K562 (cell line): Measurements from ENCODE around the gene TP53I13. TPM values are rescaled to one million over a fixed set of nuclear protein-coding genes. Genes with fewer than 3 reads are reported as not detected.

Experiments used
- BACH1 ChIP-seq: fragments of 200-800 bp; sonication (Bioruptor generic); IDR thresholded peaks from 2 replicates; pipeline ENCODE4 v1.6.1; 2016; ENCODE audit warnings: missing genetic modification characterization, missing compliant biosample characterization
- BCLAF1 ChIP-seq, 2 experiments: fragments of 450-650 bp in 1 of 2; IDR thresholded peaks; 2 replicates each; pipeline ENCODE4 v1.6.1; 2011 to 2017; ENCODE audit warnings: low read depth in 2 of 2, antibody characterized with exemption in 1 of 2, borderline replicate concordance in 1 of 2, low read length in 1 of 2, mild to moderate bottlenecking in 1 of 2, mixed read lengths in 1 of 2; ENCODE audit not compliant: control insufficient read depth in 1 of 2
- CBX3 ChIP-seq, 2 experiments: IDR thresholded peaks; 1 replicate in 1 of 2; 2 replicates in 1 of 2; pipeline ENCODE4 v1.6.1; 2012; ENCODE audit warnings: inconsistent platforms in 2 of 2, low read length in 2 of 2, borderline replicate concordance in 1 of 2, control low read depth in 1 of 2
- HOMEZ ChIP-seq: fragments of 250-450 bp; sonication (Bioruptor Pico); IDR thresholded peaks from 2 replicates; pipeline ENCODE4 v1.4.0; 2020; ENCODE audit warnings: mild to moderate bottlenecking, moderate library complexity
- PATZ1 ChIP-seq: fragments of 250-450 bp; sonication (Bioruptor Pico); IDR thresholded peaks from 2 replicates; pipeline ENCODE4 v1.5.0; 2020; ENCODE audit warnings: mild to moderate bottlenecking, borderline replicate concordance
- PYGO2 ChIP-seq: fragments of 450-650 bp; IDR thresholded peaks from 2 replicates; pipeline ENCODE4 v1.6.1; 2016; ENCODE audit warnings: mild to moderate bottlenecking, missing genetic modification characterization, moderate library complexity, missing compliant biosample characterization
- RBFOX2 ChIP-seq: fragments of 200-400 bp; formaldehyde crosslinking; IDR thresholded peaks from 2 replicates; pipeline ENCODE4 v1.6.1; 2017; ENCODE audit warnings: low read depth, mild to moderate bottlenecking, low read length, moderate library complexity
- RCOR1 ChIP-seq, 2 experiments: IDR thresholded peaks; 2 replicates each; pipeline ENCODE4 v1.6.1; 2012; ENCODE audit warnings: low read depth in 2 of 2, low read length in 2 of 2, borderline replicate concordance in 1 of 2, improper control_type of control experiment in 1 of 2
- TEAD4 ChIP-seq, 2 experiments: sonication (generic) in 1 of 2; formaldehyde crosslinking in 1 of 2; IDR thresholded peaks; 2 replicates each; pipeline versions ENCODE4 v1.6.1 to v1.8.0; 2012 to 2022; ENCODE audit warnings: borderline replicate concordance in 1 of 2, inconsistent platforms in 1 of 2, low read length in 1 of 2, mild to moderate bottlenecking in 1 of 2, missing genetic modification reagents in 1 of 2
- TRIM24 ChIP-seq, 2 experiments: fragments of 450-650 bp; IDR thresholded peaks; 2 replicates each; pipeline ENCODE4 v1.6.1; 2016
- XRCC3 ChIP-seq: fragments of 450-650 bp; IDR thresholded peaks from 2 replicates; pipeline ENCODE4 v1.6.1; 2017; ENCODE audit warnings: mild to moderate bottlenecking, moderate library complexity
- ZNF212 ChIP-seq: fragments of 450-650 bp; formaldehyde crosslinking; IDR thresholded peaks from 2 replicates; pipeline ENCODE4 v1.4.0; 2020; ENCODE audit warnings: mild to moderate bottlenecking
- ZNF311 ChIP-seq: fragments of 250-450 bp; sonication (Bioruptor Pico); IDR thresholded peaks from 2 replicates; pipeline ENCODE4 v1.4.0; 2020; ENCODE audit warnings: mild to moderate bottlenecking, moderate library complexity
- ZNF699 ChIP-seq: fragments of 250-450 bp; sonication (Bioruptor Pico); IDR thresholded peaks from 2 replicates; pipeline ENCODE4 v1.8.0; 2021; ENCODE audit warnings: mild to moderate bottlenecking, moderate library complexity; ENCODE audit not compliant: insufficient replicate concordance
- polyA plus RNA-seq, 8 experiments: library from polyadenylated mRNA; depleted of rRNA in 4 of 8; stranded (reverse) in 5 of 8; unstranded in 3 of 8; fragments of >200 nt; fragmentation: Nextera tagmentation in 2 of 8; fragmentation: Illumina TruSeq in 1 of 8; extraction: Ambion mirVana in 2 of 8; extraction: Trizol in 1 of 8; gene quantifications; 2 replicates each; pipeline versions ENCODE4 v1.2.1 to v1.2.3, GENCODE V29; 2011 to 2014; ENCODE audit warnings: inconsistent platforms in 1 of 8, missing spikeins in 1 of 8
- total RNA-seq, 7 experiments: library from RNA; depleted of rRNA in 6 of 7; stranded (reverse); fragments of >200 nt in 6 of 7; fragmentation: Illumina TruSeq in 2 of 7; extraction: Trizol in 2 of 7; gene quantifications; 2 replicates each; pipeline versions ENCODE4 v1.2.1 to v1.2.3, GENCODE V29; 2011 to 2021; ENCODE audit warnings: low replicate concordance in 1 of 7
- TF ChIP-seq, protein P1 (sequence below): fragments of 450-650 bp; IDR thresholded peaks from 2 replicates; pipeline ENCODE4 v1.7.0; 2016; ENCODE audit warnings: borderline replicate concordance
- TF ChIP-seq, protein P2 (sequence below), 2 experiments: fragments of 250-450 bp in 1 of 2; fragments of 450-650 bp in 1 of 2; sonication (Bioruptor Pico) in 1 of 2; IDR thresholded peaks; 2 replicates each; pipeline versions ENCODE4 v1.6.1 to v1.8.0; 2016 to 2021; ENCODE audit warnings: mild to moderate bottlenecking in 2 of 2, moderate library complexity in 2 of 2, missing compliant biosample characterization in 1 of 2, missing genetic modification characterization in 1 of 2

Gene TP53I13
- total and polyA plus RNA-seq, 9 of the 15 experiments (the other 6 are each of a cell fraction or from before 2014, with no cell fraction given): 0.08 to 28.3 (median 9.1) TPM

DNA sequence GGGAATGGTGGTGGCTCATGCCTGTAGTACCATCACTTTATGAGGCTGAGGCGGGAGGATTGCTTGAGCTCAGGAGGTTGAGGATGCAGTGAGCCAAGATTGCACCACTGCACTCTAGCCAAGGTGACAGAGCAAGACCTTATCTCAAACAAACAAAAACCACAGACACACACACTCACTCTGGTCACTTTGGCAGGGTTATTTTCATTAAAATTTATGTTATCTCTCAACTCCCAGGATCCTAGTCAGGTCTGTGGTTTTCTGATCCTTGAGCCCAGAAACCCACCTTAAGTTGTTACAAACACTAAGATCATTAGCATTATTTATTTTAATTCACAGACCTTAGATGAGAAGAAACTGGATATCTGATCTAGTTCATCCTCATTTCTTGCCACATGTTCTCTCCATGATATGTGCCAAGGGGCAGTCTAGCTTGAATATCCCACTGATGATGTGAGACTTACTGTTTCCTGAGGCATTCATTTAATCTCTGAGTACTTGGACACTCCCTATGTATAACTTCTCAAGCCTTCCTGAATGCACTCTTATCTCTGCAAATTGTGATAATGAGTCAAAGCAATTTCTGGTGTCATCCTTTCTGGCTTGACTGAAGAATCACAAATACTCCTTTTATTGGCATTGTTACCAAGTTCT lies 11.3 kb upstream of the TP53I13 start (continued):
- TF ChIP-seq CBX3 (IDR thresholded peaks at IDR 0.05; ENCODE audit: borderline replicate concordance in 1 of 2, low read length in 2 of 2) (peak in 1 of 2 experiments; percentile 34; a peak in 1 of 3 replicates), ZNF212 (CRISPR knock-in tag) (no peak), ZNF311 (CRISPR knock-in tag) (no peak), XRCC3 (no peak), RBFOX2 (no peak), HOMEZ (no peak), BCLAF1 (IDR thresholded peaks at IDR 0.05; ENCODE audit: borderline replicate concordance in 1 of 2, control insufficient read depth in 1 of 2, low read depth in 2 of 2, low read length in 1 of 2) (no peak), RCOR1 (IDR thresholded peaks at IDR 0.05; ENCODE audit: borderline replicate concordance in 1 of 2, low read depth in 2 of 2, low read length in 2 of 2) (peak in 1 of 2 experiments; percentile 97; a peak in 2 of 4 replicates), PATZ1 (no peak), TRIM24 (IDR thresholded peaks at IDR 0.05) (peak; percentile 84 to 87), TEAD4 (IDR thresholded peaks at IDR 0.05; ENCODE audit: low read length) (peak; percentile 90), TEAD4 (CRISPR knock-in tag; IDR thresholded peaks at IDR 0.05; ENCODE audit: borderline replicate concordance) (no peak), PYGO2 (tag) (no peak), ZNF699 (CRISPR knock-in tag) (no peak), BACH1 (tag) (peak; percentile 80)
- TF ChIP-seq, protein P1, sequence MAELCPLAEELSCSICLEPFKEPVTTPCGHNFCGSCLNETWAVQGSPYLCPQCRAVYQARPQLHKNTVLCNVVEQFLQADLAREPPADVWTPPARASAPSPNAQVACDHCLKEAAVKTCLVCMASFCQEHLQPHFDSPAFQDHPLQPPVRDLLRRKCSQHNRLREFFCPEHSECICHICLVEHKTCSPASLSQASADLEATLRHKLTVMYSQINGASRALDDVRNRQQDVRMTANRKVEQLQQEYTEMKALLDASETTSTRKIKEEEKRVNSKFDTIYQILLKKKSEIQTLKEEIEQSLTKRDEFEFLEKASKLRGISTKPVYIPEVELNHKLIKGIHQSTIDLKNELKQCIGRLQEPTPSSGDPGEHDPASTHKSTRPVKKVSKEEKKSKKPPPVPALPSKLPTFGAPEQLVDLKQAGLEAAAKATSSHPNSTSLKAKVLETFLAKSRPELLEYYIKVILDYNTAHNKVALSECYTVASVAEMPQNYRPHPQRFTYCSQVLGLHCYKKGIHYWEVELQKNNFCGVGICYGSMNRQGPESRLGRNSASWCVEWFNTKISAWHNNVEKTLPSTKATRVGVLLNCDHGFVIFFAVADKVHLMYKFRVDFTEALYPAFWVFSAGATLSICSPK: no peak
- TF ChIP-seq, protein P2, sequence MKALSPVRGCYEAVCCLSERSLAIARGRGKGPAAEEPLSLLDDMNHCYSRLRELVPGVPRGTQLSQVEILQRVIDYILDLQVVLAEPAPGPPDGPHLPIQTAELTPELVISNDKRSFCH (CRISPR knock-in tag; IDR thresholded peaks at IDR 0.05): no peak
- TF ChIP-seq, protein P2 (tag; IDR thresholded peaks at IDR 0.05): no peak
